Stimulated activated CD4-positive, alpha-beta T cell treated with anti-CD3 and anti-CD28 coated beads, Interleukin-1b, Interleukin-23, amount 100 ng/mL, for 24 hours (primary cell): ENCODE measurements around the gene TRIO.

Source experiments
- DNase-seq, 4 experiments: peaks; one replicate each; pipeline ENCODE4 v3.0.0-alpha.2; 2020; ENCODE audit warnings: low read depth in 4 of 4, low spot score in 1 of 4

The TRIO gene

GRCh38 chr5:14322437-14323187 lies 179.5 kb downstream of the TRIO start:
- DNase-seq, result no peak

DNA sequence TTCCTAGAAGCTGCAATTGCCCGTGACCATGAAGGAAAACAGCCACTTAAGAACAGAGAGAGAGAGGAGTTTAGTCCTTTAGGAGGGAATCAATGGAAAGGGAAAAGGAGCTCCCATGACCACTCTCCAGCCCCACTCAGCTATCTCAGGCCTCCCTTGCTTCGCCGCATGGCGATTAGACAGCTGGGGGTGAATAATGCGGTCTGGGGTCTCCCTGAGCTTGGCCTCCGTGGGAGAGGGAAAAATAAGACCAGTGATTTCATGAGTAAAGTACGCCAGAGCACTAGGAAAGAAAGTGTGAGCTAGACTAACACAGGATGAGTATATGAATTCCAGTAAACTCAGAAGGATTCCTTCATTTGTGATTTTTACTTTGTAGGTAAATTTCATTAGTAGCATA lies 180.3 kb downstream of the TRIO start:
- no peak for DNase-seq

DNA sequence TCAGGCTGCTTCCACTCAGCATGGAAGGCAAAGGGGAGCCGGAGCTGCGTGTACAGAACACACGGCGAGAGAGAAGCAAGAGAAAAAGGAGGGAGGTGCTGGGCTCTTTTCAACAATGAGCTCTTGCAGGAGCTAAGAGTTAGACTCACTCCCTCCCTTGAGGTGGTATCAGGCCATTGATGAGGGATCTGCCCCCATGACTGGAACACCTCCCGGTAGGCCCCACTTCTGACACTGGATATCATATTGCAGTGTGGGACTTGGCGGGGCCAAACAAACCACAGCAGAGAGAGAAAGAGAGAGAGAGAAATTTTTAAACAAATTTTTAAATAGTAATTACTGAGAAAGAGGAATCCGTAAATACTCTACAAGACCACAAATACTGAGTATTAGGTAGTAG lies 182.2 kb downstream of the TRIO start:
- DNase-seq, result no peak

GRCh38 chr5:14326035-14326903 lies 183.1 kb downstream of the TRIO start:
- no peak for DNase-seq

GRCh38 chr5:14327624-14328023 lies 184.5 kb downstream of the TRIO start:
- no peak for DNase-seq

GRCh38 chr5:14328144-14328543 lies 185.0 kb downstream of the TRIO start:
- no peak for DNase-seq

DNA sequence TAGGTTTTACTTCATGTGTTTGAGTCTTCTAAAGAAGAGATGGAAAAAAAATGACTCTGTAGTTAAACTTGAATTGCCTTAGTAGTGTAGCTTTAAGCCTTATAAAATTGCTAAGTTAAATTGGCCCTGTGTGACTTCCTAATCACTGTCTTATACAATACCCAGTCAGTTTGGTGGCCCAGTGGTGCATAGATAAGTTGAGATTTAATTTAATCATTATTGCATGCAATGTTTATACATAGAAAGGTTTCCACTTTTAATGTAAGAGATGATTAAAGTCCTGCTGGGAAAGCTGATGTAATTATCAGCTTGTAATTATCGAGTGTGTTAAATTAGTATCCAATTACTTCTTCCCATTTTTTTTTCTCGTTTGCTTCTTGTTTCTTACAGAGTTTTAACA lies 187.1 kb downstream of the TRIO start:
- DNase-seq, result no peak

DNA sequence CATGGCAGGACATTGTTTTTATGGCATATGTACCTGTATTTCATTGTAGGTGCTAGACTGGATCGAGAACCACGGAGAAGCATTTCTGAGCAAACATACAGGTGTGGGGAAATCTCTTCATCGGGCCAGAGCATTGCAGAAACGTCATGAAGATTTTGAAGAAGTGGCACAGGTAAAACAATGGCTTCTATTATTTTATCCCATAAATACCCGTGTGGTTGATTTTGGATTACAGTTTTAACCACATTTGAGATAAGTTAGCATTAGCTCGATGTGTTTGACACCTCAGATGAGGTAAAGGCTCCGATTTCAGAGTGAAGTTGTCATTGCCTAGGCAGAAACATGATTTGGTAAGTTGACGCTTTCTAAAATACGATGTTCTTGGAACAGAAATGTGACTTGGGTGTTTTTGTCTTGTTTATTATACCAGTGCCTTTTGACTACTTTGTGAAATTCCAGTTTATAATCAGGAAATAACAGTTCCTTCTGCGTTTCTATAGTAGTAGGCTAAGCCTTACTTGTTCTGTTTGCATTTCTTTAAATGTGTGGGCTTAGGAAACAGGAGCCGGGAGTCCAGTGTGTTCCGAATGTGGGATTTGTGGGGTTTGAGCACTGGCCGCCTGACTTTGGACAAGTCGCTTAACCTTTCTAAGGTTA lies 187.7 kb downstream of the TRIO start:
- DNase-seq, result no peak

GRCh38 chr5:14331386-14331781 lies 188.2 kb downstream of the TRIO start:
- DNase-seq, result no peak

- DNase-seq, result no peak
These were observed 189.0 kb downstream of the TRIO start for GRCh38 chr5:14332038-14332631.

DNA sequence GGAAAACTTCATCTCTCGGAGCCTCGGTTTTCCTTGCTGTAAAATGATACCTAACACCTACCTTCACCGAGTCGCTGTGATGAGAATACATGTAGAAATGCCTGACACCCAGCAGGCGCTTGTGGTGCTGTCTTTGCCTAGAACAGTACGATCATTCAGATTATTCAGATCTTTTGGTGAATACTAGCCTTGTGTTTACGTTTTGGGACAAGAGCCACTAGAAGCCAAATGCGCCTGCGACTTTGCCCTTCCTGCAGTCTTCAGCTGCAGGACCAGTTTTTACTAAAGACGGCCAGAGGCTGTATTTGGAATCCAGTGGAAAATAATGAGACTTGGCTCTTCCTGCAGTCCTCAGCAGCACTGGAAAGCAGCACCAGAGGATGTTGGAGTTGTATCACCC lies 189.6 kb downstream of the TRIO start:
- DNase-seq, result no peak

DNA sequence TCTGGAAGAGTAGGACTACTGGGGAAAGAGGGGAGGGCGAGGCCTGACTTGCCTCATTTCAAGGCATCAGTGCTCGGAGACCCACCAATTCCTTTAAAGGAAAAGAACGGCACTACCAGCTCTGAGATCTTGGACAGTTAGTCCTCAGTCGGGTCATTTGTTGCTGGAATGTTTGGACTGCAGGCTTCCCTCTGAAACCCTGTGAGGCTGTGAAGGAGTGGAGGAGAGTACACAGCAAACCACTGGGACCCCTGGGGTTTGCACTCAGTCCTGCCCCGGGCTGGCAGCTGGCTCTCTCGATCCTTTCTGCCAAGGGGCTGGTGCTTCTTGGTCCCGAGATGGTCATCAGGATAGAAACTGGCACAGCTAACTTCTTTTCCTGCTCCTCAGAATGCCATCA lies 194.5 kb downstream of the TRIO start:
- no peak for DNase-seq

- no peak for DNase-seq
These were observed 196.3 kb downstream of the TRIO start for GRCh38 chr5:14339468-14339867.

- no peak for DNase-seq
These were observed 198.6 kb downstream of the TRIO start for GRCh38 chr5:14341571-14342230.

GRCh38 chr5:14342306-14342705 lies 199.2 kb downstream of the TRIO start:
- DNase-seq, result no peak

- no peak for DNase-seq
These were observed 200.2 kb downstream of the TRIO start for GRCh38 chr5:14343376-14343775.

DNA sequence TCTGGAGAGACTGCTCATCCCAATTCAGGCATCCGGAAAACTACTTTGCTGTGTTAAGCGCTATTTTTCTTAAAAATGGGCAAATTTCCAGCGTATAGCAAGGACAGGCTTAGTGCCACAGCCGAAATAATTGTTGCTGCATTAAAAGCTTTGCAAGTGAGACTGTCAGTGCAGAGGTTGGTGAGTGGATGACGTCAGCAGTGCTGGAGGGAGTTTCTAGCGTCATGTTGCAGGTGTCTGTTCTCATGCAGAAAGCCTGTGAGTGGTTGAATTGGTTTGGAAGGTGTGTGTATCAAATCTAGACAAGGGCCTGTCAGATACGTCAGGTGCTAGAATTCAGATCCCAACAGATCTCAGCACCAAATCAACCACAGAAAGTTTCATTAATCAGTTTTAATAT lies 204.4 kb downstream of the TRIO start:
- no peak for DNase-seq

GRCh38 chr5:14348142-14348541 lies 205.0 kb downstream of the TRIO start:
- DNase-seq, result no peak

- no peak for DNase-seq
These were observed 205.9 kb downstream of the TRIO start for GRCh38 chr5:14349029-14349428.

- no peak for DNase-seq
These were observed 208.0 kb downstream of the TRIO start for GRCh38 chr5:14351086-14351661.
